AG04449 (cell line): ENCODE data around the gene NEAT1.

ENCODE experiments used
- CTCF ChIA-PET: fragments of 350-600 bp; formaldehyde crosslinking; extraction: SDS; loops from one replicate; lab custom pipeline; 2021; ENCODE audit warnings: antibody characterized with exemption; lab: Yijun Ruan, JAX
- POLR2A ChIA-PET: fragments of 400-600, 350-600 bp; formaldehyde crosslinking; extraction: SDS; loops from one replicate; lab custom pipeline; 2020; ENCODE audit warnings: antibody characterized with exemption, inconsistent platforms; lab: Yijun Ruan, JAX
- DNase-seq: peaks from one replicate; pipeline ENCODE4 v3.0.0-alpha.2; 2010; ENCODE audit warnings: low read depth, low spot score
- H3K4me3 ChIP-seq: 2 replicates; pipeline ENCODE4 v1.5.1; 2011; ENCODE audit warnings: low read depth, mild to moderate bottlenecking, control low read depth, low read length
- TF ChIP-seq, protein P1 (sequence below): IDR thresholded peaks from one replicate; pipeline ENCODE4 v1.5.1; 2011; ENCODE audit warnings: mild to moderate bottlenecking, moderate library complexity, low read length, control low read depth, inconsistent platforms; ENCODE audit not compliant: insufficient read depth; ENCODE audit errors: missing control alignments

NEAT1 gene

DNA sequence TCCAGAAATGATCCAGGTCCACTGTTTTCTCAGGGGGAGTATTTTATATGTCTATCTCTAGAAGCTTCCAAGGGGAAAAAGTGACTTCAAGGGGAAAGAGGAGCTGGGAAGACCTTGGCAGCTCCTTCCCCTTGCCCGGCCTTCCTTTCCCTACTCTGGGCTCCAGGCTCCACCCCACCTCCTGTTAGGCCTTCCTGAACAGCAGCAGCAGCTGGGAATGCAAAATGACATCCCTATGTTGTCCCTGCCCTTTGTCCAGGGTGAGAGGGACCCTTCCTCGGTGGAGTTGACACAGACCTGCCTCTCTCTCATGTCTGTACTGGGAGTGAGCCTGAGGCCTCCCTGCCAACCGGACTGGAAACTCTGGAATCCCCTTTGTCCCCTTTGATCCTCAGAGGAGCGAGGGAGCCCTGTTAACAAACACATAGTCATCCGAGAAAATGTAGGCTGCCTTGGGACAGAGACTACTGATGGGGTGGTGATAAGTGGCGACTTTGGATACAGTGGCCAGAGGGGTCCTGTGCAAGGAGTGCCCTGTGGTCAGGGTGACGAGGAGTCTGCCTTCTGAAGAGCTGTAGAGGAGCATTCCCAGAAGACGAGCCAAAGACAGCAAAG lies 67.2 kb downstream of the NEAT1 start:
- POLR2A ChIA-PET = interaction anchor here (0.6 to 12.4 kb wide), 9 partner anchors 11 to 70 kb away, joined by 3 to 703 read pairs (median 19); partner anchors contain the start of genes MALAT1 and NEAT1
- TF ChIP-seq, protein P1, sequence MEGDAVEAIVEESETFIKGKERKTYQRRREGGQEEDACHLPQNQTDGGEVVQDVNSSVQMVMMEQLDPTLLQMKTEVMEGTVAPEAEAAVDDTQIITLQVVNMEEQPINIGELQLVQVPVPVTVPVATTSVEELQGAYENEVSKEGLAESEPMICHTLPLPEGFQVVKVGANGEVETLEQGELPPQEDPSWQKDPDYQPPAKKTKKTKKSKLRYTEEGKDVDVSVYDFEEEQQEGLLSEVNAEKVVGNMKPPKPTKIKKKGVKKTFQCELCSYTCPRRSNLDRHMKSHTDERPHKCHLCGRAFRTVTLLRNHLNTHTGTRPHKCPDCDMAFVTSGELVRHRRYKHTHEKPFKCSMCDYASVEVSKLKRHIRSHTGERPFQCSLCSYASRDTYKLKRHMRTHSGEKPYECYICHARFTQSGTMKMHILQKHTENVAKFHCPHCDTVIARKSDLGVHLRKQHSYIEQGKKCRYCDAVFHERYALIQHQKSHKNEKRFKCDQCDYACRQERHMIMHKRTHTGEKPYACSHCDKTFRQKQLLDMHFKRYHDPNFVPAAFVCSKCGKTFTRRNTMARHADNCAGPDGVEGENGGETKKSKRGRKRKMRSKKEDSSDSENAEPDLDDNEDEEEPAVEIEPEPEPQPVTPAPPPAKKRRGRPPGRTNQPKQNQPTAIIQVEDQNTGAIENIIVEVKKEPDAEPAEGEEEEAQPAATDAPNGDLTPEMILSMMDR = no peak
- no peak overlapping the region for H3K4me3 ChIP-seq
- CTCF ChIA-PET = interaction anchor here (0.5 to 10.0 kb wide), 8 partner anchors 8 to 118 kb away, joined by 3 to 96 read pairs (median 9); partner anchors contain the start of gene MALAT1
- no peak for DNase-seq

DNA sequence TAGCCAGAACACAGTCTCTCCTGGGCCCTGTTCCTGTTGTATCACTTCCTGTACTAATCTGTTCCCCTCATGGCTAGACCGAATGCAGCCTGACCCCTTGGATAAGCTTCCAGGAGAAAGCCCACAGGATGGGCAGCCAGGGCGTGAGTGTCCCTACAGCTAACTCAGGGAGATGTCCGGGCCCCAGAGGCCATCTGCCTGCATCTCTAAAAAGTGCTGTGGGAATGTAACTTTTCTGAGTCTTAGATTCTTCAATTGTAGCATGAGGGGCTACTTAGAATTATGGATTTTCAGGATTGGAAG lies 68.5 kb downstream of the NEAT1 start:
- no peak for DNase-seq
- ChIA-PET POLR2A (interaction anchor here (1.5 to 12.4 kb wide), 7 partner anchors 12 to 71 kb away, joined by 8 to 703 read pairs (median 36); partner anchors contain the start of genes MALAT1 and NEAT1), CTCF (interaction anchor here (1.0 to 10.0 kb wide), 5 partner anchors 10 to 75 kb away, joined by 3 to 96 read pairs (median 11); no protein-coding TSS in a partner anchor)
- no peak overlapping the region for H3K4me3 ChIP-seq
- TF ChIP-seq, protein P1 = no peak

DNA sequence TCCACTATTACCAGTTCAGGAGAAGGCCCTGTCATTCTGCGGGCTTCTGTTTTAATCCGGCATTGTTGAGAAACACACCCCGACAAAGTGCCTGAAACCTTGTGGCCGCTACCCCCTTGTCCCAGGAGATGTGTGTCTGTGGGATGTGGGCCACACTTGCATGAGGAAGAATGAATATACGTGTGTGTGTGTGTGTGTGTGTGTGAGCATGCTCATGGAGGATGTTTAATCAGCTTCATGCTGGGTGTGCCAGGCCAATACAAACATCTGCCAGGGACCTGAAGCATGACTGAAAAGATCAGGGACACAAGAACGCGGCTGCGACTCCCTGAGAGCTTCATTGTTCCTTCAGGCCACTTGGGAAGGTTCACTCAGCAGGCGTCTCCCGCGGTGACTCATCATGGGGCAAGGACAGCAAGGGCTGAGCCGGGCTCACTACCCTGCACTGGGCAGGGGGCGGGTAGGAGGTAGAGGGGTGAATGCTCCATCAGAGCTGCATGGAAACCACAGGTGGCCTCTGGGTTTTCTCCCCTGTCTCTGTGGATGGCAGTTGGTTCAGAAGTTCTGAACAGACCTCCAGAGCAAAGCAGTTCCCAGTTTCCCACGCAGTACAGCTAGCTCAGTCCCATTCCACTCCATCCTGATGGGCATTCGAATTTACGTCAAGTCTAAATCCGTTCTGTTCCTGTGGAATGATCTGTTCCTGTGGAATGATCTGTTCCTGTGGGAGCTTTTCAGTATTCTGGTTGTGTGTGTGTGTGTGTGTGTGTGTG lies 69.2 kb downstream of the NEAT1 start:
- TF ChIP-seq, protein P1 = no peak
- H3K4me3 ChIP-seq = peak overlapping the region; percentile 9; the same call in 1 of the 2 replicates
- ChIA-PET POLR2A (interaction anchor here (0.5 to 12.4 kb wide), 11 partner anchors 12 to 287 kb away, joined by 3 to 703 read pairs (median 10); partner anchors contain the start of genes DPF2, MALAT1 and NEAT1), CTCF (interaction anchor here (1.0 to 10.0 kb wide), 6 partner anchors 10 to 75 kb away, joined by 3 to 96 read pairs (median 10); no protein-coding TSS in a partner anchor)
- DNase-seq = peak; percentile 99

DNA sequence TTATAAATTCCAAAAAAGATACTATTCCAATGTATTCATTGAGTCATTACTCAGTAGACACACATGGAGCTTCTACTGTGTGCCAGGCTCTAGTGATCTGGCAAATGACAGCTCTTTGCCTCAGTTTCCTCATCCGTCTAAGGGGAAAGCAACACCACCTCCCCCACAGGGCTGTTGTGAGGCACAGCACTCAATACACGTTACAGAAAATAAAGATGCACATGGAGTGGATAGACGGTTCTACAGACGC lies 69.7 kb downstream of the NEAT1 start:
- ChIA-PET CTCF (interaction anchor here (2.5 to 10.0 kb wide), 4 partner anchors 15 to 76 kb away, joined by 6 to 96 read pairs (median 20); no protein-coding TSS in a partner anchor), POLR2A (interaction anchor here (0.5 to 12.4 kb wide), 10 partner anchors 11 to 287 kb away, joined by 3 to 703 read pairs (median 20); partner anchors contain the start of genes MALAT1 and NEAT1)
- no peak overlapping the region for H3K4me3 ChIP-seq
- TF ChIP-seq, protein P1 = no peak
- DNase-seq = no peak

DNA sequence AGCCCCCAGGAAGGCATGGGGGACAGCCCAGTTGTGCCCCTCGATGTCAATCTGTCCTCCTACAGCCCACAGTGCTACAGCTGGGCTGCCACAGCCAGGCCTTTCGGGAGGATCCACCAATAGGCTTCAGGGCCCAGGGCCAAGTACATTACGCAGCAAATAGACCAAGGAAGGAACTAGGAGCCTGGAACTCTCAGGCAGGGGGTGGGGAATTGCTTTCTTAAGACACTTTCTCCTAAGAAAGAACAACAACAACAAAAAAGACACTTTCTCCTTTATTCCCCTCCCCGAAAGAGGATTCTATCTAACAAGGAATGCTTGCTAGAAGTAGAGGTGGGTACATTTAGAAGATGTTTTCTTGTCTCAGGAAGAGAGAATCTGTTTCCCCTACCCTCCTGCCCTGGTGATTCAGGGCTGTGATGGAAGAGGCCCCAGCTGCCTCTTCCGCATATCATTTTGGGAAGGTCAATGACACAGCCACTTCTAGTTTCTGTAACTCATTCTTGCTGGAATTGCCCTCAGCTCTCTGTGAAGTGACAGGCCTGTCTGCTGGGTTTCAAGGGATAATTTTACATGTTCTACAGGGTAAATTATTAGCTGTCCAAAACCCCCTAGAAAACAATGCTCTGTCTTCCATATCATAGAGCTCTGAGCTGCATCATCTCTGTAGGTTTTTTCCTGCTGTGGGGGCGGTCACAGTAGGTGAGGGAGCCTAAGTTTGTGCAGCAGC lies 70.2 kb downstream of the NEAT1 start:
- TF ChIP-seq, protein P1 = no peak
- H3K4me3 ChIP-seq = no peak overlapping the region
- POLR2A ChIA-PET = interaction anchor here (1.5 to 12.4 kb wide), 9 partner anchors 11 to 73 kb away, joined by 3 to 703 read pairs (median 29); partner anchors contain the start of genes MALAT1 and NEAT1
- CTCF ChIA-PET = interaction anchor here (1.2 to 10.0 kb wide), 5 partner anchors 15 to 76 kb away, joined by 4 to 96 read pairs (median 9); no protein-coding TSS in a partner anchor
- DNase-seq = no peak
